HG03025 (cell line): ENCODE data around the gene ACSM2A.
"Not testable (repeated sequence)": the region's sequence is repeated elsewhere in the genome, so short reads cannot be mapped to it uniquely, and the experiment has no call there.

Experiments
- ATAC-seq: cut with Tn5 transposase; IDR thresholded peaks from one replicate; pipeline ENCODE4 v1.9.1; 2021; ENCODE audit warnings: mild to moderate bottlenecking, moderate library complexity; ENCODE audit not compliant: unreplicated experiment, low FRiP score

ACSM2A gene

DNA sequence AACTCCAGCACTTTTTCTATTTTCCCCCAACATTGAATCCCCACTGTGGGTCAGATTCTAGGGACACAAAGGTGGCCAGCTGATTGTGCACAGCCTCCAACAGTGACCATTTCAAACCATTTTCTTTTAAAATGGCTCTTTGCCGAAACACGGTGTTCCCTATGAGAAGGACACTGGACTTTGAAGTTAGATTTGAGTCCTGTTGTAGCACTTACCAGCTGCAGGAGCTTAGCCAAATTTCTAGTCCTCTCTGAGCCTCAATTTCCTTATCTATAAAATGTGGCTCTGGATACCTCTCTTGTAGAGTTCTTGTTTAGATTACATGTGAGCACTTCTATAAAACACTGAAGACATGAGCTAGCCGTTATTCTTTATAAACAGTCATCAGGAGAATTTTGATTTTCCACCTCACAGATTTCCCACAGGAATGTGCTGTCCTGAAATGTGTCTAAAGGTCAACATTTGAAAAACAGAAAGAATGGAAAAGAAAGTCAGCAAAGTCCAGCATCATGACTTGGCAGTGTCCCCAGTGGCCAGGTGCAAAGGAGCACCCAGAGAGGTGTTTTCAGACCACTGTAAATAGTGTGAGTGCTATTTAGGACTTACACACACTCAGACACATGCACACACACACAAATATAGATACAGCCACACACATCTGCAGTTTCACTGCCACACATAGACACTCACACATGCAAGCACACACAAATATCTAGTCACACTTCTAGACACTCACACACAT lies 4.5 kb upstream of the ACSM2A start:
- ATAC-seq: not testable (repeated sequence)

DNA sequence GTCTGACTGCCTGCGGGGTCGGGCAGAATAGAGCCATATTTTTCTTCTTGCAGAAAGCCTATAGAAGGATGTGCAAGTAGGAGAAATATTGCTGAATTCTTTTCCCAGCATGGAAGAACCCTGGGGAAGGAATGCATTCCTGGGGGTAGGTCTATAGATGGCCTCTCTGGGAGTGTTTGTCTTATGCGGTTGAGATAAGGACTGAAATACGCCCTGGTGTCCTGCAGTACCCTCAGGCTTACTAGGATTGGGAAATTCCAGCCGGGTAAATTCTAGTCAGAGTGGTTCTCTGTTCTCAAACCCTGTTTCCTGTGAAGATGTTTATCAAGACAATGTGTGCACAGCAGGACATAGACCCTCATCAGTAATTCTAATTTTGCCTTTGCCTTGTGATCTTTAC lies 2.3 kb downstream of the ACSM2A start:
- not testable (repeated sequence) for ATAC-seq

DNA sequence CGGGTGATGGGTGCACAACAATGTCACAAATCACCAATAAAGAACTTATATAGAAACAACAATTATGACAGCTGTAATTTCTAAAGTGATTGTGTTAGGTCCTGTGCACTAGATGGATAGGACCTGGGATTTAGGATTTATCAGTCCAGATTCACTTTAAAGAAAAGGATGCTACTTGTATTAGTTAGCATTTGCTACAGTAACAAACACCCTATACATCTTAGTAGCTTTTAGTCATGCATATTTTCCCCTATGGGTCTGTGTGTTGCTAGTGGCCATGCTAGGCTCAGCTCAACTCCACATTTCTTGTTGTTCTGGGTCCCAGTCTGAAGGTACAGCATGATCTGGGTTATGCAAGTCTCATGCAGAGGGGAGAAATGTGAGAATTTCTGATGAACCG lies 7.9 kb downstream of the ACSM2A start:
- not testable (repeated sequence) for ATAC-seq

DNA sequence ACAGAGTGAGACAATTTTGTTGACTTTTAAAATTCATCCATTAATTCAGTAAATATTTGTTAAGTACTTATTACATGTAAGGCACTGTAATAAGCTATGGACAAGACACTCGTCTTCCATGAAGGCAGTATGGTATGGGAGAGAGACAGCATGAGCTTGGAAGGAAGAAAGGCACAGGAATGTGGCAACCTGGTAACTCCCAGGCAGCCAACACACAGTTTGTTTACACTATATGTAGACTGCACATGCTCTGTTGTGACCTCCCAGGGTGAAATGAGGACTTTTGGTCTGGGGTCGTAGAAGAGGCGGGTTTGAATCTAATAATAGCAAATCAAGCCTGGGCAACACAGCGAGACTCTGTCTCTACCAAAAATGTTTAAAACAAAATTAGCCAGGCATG lies 9.0 kb downstream of the ACSM2A start:
- not testable (repeated sequence) for ATAC-seq

DNA sequence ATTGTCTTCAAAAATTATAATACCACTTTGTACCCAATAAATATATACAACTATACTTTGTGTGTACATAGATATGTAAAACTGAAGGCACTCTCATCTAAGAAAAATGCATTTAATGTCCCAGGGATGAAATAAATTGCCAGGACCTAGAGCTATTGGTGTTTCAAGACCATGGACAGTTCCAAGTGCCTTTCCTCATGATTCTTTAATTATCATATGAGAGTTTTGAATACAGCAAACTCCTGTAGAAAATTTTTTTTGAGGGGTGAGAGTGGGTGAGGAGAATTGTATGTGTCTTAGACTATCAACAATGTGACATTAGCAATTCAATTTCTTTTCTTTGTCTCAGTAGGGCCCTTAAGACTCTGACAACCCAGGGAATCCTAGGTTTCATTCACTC lies 17.6 kb downstream of the ACSM2A start:
- not testable (repeated sequence) for ATAC-seq

DNA sequence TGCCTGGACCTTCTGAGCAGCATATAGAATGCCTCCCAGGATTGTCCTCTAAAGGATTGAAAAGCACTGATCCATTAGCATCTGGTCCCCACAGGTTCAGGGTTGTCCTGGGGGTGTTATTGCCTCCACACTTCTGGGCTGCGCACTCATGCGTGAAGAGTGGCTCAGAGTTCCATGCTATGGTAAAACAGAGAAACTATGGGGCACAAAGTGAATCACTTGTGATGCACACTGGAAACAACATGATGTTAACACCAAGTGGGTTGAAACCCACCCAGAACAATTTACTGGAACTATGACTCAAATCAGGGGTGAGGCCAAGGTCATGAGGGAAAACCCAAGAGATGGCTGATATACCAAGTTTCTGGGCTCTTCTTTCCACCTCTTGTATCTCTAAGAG lies 18.6 kb downstream of the ACSM2A start:
- not testable (repeated sequence) for ATAC-seq

DNA sequence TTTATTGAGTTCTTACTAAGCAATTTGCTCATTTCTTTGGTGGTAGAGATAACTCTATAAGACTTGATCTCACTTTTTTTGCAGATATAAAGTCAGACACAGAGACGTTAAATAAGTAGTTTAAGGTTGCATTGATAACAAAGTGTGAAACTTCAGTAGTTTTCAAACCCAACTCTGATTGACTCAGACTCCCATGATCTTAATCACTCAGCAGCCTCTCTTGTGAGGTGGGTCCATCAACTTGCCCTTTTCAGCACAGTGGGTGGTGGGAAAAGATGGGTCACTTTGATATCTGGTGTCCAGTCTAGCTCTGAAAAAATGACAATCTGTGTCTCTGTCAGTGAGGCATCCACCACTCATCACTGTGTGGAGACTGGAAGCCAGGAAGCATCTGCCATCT lies 19.4 kb downstream of the ACSM2A start:
- not testable (repeated sequence) for ATAC-seq

DNA sequence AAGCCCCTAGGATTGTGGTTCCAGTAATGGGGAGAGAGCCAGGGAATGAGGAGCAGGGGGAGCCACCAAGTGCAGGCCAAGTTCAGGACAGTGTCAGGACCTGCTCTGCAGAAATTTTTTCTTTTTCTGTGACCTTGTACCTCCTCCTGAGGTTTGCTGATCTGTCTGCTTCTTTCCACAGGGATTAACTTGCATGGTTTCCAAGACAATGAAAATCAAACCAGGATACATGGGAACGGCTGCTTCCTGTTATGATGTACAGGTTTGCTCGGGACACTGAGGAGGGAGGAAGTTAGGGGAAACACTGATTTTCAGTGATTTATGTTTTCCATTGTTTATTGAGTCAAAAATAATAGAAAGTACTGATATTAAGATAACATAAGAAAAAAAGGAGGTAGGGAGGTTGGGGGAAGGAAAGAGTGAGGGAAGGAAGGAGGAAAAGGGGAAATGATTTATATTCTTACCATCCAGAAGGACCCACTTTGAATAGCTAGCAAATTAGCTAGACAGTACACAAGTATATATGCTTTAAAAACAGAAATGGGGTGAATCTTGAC lies 25.9 kb downstream of the ACSM2A start:
- ATAC-seq: not testable (repeated sequence)

DNA sequence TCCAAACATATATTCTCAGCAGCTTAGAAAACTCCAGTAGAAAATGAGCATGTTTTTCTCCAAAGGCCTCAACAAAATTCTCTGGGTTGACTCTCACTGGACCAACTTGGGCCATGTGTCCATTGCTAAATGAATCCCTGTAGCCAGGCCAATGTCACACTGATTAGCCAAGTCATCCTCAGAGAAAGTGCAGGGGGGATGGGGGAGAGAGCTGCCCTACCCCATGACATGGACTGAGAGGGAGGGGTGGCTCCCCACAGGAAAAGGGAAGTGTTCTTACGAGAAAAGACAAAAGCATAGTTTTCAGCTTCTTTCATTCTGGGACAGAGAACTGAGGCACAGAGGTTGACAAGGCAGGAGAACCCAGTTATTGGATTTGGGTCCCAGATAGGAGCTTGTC lies 32.7 kb downstream of the ACSM2A start:
- not testable (repeated sequence) for ATAC-seq

DNA sequence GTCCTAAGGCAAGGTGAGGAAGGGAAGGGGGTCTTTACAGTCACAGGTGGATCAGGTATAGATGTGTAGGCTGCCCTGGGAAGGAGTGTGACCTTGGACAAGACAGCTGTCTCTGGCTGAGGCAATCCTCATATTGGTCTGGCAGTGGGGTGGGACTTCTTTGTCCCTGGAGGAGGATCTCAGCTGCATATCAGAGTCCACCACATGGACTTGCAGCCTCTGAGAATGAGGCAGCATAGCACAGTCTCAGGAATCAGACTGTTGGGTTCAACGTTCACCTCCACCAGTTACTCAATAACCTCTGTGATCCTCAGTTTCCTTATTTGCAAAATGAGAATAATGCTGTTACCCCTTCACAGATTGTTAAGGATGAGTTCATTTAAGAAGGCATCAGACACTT lies 33.4 kb downstream of the ACSM2A start:
- ATAC-seq: no peak

DNA sequence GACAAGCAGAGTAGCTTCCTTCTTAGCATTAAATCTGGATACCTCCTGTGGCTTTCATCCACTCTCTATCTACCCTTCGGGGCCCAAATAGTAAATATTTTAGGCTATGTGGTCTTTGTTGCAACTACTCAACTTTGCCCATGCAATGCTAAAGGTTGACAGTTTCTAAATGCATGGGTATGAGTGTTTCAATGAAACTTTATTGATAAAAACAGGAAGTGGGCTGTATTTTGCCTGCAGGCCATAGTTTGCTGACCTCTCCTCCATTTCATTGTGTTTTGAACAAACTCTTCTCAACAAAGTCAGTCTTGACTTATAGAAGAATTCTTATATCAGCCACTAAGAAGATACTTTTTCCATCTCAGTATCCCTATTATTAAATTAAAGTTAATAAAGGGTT lies 34.1 kb downstream of the ACSM2A start:
- no peak for ATAC-seq

DNA sequence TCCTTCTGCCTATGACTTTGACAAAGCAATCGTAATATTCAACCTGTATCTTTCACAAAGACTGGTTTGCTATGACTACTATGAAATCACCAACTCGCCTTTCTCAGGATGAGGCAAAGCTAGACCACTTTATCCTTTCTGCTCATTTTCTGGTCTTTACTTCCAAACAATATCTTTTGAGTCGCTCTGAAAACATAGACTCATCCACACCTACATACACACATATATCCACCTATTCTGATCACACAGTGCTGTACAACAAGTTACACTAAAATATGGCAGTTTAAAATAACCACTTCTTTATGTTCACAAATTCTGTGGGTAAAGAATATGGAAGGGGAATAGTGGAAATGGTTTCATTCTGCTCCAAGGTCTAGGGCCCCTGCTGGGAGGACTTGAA lies 39.7 kb downstream of the ACSM2A start:
- not testable (repeated sequence) for ATAC-seq

DNA sequence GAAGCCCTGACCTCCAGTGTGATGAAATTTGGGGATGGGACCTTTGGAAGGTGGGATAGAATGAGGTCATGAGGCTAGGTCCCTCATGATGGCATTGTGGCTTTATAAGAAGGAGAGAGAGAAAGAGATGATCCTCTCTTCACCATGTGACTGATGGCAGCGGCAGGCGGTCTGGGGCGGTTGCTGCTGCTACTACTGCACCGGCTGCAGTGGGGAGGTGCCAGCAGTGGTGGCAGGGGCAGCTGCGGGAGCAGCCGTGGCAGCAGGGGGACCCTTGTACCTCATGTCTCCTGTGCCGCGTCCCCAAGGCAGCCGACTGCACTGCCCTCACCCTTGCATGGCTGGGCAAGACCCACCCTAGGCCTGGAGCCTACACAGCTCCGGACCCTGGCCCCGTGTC lies 40.1 kb downstream of the ACSM2A start:
- ATAC-seq: not testable (repeated sequence)

DNA sequence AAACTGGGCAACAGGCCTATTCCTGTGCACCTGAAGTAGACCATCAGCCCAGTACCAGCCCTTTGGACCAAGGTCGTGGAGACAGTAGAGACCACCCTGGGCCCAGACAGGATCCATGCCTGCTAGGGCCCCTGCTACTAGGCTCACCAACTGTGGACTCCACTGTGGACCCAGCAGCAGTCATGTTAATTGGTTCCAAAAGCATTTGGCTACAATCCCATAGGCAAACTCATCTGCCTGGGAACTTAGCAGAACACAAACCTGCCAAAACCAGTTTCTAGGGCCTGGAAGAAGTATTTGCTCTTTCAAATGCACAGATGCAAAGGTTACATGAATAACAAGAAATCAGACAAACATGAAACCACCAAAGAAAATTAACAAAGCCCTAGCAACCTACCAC lies 53.1 kb downstream of the ACSM2A start:
- no peak for ATAC-seq

DNA sequence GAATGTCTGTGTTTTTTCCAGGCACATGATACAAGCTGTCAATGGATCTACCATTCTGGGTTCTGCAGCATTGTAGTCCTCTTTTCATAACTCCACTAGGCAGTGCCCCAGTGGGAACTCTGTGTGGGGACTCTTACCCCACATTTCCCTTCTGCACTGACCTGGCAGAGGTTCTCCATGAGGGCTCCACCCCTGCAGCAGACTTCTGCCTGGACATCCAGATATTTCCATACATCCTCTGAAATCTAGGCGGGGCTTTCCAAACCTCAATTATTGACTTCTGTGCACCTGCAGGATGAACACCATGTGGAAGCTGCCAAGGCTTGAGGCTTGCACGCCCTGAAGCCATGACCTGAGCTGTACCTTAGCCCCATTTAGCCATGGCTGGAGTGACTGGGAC lies 56.0 kb downstream of the ACSM2A start:
- no peak for ATAC-seq

DNA sequence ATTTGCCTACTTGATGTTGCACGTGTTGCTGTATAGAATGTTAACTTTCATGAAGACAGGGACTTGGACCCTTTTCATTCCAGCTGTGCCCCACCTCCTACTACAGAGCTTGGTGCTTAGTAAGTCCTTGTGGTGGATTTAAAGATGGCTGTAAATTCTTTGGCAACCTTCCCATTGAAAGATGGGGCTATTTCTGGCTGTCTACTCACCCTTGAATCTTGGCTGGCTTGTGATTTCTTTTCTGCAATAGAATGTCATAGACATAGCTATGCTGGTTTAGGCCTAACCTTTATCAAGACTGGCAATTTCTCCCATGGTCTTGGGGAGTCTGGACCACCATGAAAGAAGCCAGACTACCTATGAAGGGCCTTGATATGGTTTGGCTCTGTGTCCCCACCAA lies 59.0 kb downstream of the ACSM2A start:
- ATAC-seq: no peak

DNA sequence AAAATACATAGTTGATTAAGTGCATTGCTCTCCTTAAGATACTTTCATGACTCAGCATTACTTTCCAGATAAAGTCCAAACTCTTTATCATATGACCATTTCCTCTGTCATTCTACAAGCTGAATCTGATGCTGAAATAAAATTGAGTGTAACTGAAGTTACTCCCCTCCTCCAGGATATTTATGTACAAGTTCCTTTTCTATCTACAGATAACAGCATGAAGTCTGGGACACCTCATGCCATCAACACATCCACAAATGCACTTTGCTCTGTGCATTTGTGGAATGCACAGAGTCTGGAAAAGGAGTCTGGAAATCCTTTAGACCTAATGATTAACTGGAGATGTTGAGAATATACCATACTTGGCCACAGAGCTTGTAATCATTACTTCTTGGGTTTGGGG lies 64.4 kb downstream of the ACSM2A start:
- no peak for ATAC-seq

DNA sequence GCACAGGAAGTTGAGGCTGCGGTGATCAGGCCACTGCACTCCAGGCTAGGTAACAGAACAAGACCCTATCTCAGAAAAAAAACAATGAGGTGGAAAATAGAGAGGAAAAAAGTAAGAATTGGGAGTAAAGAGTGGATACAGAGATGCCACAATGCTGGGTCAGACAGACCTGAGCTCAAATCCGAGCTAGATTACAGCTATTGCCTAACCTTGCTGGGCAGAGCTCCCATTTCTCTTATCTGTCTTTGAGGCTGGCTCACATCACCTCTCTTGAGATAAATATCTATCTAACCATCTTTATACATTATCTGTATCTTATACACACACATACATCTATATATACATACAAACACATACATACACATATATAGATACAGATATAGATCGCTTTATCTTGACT lies 65.8 kb downstream of the ACSM2A start:
- no peak for ATAC-seq

DNA sequence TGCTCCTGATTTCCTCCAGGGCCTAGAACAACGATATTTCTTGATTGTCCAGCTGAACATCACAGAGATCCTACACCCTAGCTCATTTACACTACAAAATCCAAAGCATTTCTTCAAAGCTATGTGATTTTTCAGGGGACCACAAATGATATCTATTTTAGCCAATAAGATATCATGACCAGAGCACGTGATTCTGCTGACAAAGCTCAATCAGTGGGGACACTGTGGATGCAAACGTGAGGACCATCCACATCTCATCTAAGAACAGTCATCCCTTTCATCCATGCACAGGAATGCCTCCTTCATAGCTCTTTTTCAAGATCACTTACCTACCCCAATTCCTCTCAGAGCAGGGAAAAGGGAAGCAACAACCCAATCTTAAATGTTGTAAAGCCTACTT lies 67.9 kb downstream of the ACSM2A start:
- no peak for ATAC-seq

DNA sequence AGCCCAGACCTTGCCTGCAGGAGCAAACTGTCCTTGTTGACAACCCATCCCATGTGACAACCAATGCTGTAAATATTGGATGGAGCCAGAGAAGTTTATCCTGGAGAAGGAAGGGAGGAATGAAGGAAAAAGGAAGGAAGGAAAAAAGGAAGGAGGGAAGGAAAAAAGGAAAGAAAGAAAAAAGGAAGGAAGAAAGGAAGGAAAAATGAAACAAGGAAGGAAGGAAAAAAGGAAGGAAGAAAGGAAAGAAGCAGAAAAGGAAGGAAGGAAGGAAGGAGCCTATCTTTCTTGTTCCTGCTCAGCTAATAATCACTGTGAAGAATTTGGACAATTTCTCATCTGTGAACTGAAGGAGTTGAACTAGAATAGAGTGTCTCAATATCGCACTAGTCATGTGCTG lies 68.8 kb downstream of the ACSM2A start:
- ATAC-seq: no peak

DNA sequence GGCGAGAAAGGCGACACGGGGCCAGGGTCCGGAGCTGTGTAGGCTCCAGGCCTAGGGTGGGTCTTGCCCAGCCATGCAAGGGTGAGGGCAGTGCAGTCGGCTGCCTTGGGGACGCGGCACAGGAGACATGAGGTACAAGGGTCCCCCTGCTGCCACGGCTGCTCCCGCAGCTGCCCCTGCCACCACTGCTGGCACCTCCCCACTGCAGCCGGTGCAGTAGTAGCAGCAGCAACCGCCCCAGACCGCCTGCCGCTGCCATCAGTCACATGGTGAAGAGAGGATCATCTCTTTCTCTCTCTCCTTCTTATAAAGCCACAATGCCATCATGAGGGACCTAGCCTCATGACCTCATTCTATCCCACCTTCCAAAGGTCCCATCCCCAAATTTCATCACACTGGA lies 80.5 kb downstream of the ACSM2A start:
- not testable (repeated sequence) for ATAC-seq

DNA sequence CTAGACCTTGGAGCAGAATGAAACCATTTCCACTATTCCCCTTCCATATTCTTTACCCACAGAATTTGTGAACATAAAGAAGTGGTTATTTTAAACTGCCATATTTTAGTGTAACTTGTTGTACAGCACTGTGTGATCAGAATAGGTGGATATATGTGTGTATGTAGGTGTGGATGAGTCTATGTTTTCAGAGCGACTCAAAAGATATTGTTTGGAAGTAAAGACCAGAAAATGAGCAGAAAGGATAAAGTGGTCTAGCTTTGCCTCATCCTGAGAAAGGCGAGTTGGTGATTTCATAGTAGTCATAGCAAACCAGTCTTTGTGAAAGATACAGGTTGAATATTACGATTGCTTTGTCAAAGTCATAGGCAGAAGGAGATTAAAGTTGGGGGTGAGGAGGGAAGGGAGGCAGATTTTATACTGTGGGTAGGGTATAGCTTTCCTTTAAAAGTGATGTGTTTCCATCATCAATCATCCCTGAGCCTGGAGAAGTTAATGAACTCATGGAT lies 81.0 kb downstream of the ACSM2A start:
- not testable (repeated sequence) for ATAC-seq
